GM12891 (cell line): ENCODE measurements around the gene CALML6.

Experiments used
- POLR2A ChIP-seq: IDR thresholded peaks from 2 replicates; pipeline ENCODE4 v1.6.1; 2011; ENCODE audit warnings: low read depth, low read length, control low read depth
- POLR2AphosphoS5 ChIP-seq: IDR thresholded peaks from 2 replicates; pipeline ENCODE4 v1.6.1; 2011; ENCODE audit warnings: low read depth, low read length, control low read depth
- TAF1 ChIP-seq: IDR thresholded peaks from 2 replicates; pipeline ENCODE4 v1.6.1; 2011; ENCODE audit warnings: low read depth, low read length, control low read depth

DNA sequence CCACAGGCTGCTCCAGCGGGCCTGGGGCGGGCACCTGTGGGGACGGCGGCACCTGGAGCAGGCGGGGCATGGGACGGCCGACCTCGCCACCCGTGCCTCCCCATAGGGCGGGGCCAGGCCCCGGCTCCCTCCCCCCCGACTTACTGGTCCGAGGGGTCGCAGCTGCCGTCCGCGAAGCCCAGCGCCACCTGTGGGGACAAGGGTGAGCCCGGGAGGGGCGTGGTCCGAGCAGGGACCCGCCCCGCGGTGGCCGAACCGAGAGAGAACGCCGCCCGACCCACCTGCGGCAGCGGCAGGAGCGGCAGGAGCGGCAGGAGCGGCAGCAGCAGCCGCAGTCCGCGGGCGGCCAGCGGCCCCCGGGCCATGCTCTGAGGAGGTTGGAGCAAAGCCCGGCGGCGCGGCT is 3.8 kb downstream of the CALML6 start, which contains the start of gene TMEM52:
- TF ChIP-seq TAF1 (no peak), POLR2A (no peak), POLR2AphosphoS5 (no peak)
